ENCODE measurements around the gene EYS.

The EYS gene

DNA sequence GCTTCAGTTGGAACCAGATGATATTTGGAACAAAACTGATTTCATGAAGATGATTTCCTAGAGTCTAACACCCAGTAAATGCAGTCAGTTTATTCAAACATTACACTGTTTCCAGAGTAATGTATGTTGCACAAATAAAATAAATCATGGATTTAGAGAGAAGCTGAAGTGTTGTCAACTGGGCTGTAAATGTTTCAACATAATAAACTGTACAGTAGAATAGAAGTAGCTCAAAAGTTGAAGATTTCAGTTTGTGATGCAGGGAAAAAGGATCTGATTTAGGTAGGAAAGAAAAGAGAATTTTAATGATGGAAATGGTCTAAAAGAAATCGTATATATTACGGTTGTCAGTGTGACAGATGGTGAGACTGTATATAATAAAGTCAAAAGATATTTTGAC is 985.2 kb downstream of the EYS start:
- no peak for TF ChIP-seq CTCF (IDR thresholded peaks at IDR 0.05; ENCODE audit: insufficient read depth, low read depth, low read length, missing control alignments)

DNA sequence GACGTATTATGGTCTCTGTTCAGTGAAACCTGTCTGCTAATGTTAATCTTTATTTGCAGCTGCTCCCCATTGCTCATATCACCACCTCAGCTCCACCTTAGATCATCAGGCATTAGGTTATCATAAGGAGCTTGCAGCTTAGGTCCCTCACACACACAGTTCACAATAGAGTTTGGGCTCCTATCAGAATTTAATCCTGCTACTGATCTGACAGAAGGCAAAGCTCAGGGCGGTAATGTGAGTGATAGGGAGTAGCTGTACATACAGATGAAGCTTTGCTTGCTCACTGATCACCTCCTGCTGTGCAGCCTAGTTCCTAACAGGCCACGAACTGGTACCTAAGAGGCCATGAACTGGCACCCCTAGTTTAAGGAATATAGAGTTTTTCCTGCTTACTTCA is 989.7 kb downstream of the EYS start:
- DNase-seq (ENCODE audit: low read depth) = no peak
- H3K4me3 ChIP-seq (ENCODE audit: low read length) = no peak overlapping the region
- no peak for TF ChIP-seq CTCF (IDR thresholded peaks at IDR 0.05; ENCODE audit: insufficient read depth, low read depth, low read length, missing control alignments)

More for the DNA sequence above, 985.2 kb downstream of the EYS start:
- H3K4me3 ChIP-seq (ENCODE audit: low read length) = no peak overlapping the region
- DNase-seq (ENCODE audit: low read depth) = no peak

DNA sequence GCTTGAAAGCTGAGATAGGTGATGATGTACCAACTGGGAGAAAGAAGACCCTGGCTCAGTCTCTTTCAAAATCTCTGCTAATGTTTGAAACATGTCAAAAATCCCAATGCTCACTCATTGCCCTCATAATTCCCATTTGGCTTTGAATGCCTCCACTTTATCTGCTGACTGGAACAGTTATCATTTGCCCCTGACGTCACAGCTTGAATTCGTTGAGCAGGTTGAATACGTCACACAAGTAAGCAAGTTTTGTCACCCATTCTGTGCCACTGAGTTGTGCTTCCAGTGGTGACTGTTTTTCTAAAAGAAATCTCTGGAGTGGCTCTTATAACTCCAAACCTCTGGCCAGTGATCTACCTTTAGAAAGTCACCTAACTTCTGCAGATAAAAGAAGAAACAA is 991.4 kb downstream of the EYS start:
- no peak for DNase-seq (ENCODE audit: low read depth)
- TF ChIP-seq CTCF (IDR thresholded peaks at IDR 0.05; ENCODE audit: insufficient read depth, low read depth, low read length, missing control alignments) = no peak
- no peak overlapping the region for H3K4me3 ChIP-seq (ENCODE audit: low read length)

DNA sequence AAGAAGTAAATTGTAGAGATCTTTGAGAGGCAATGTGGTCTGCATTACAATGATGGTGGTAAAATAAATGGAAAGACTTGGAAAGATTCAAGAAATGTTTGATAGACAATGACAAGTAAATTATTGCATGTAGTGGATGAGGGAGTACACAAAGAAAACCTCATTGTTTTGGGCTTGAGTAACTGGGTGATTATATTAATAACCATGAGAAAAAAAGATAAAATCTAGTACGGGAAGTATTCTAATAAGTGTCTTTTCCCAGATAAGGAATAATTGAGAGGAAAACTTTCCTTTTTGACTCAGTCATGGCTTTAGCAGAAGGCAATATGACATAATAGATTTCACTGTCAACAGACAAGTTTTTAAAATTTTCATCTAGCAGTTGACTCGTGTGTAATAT is 993.0 kb downstream of the EYS start:
- no peak overlapping the region for H3K4me3 ChIP-seq (ENCODE audit: low read length)
- no peak for DNase-seq (ENCODE audit: low read depth)
- TF ChIP-seq CTCF (IDR thresholded peaks at IDR 0.05; ENCODE audit: insufficient read depth, low read depth, low read length, missing control alignments) = no peak

DNA sequence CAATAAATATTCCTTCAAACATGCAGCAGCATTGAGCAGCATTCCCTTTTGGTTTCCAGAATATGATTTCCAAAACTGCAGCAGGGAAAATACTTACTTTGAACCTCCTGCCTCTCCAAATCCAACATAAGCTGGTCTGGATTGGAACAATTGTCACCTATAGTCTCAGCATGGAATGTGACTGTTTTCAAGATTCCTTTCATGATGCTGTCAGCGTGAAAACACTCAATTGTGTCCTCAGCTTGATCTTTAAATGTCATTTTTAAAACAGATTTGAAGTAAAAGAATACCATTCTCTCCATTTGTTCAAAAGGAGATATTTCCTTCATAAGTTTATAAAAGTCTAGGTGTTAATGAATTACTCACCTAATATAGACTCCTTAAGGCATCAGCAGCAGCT is 993.9 kb downstream of the EYS start:
- no peak for TF ChIP-seq CTCF (IDR thresholded peaks at IDR 0.05; ENCODE audit: insufficient read depth, low read depth, low read length, missing control alignments)
- no peak overlapping the region for H3K4me3 ChIP-seq (ENCODE audit: low read length)
- no peak for DNase-seq (ENCODE audit: low read depth)

DNA sequence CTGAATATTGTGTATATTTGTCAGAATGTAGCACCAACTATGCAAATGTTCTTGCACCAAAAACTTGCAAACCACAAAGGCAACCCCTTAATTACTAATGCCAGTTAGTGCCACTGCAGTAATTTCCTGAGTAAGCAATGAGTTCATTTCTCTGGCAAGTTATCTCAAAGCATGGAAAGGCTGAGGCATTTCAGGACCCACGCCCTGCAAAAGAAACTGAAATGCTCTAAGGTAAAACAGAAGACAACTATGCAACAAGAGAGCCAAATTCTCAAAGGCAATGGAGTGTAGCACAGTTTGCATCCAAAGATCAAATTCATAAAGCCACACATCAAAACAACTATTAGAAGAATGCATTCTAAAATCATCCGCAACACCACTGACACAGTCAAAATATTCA is 994.4 kb downstream of the EYS start:
- no peak for DNase-seq (ENCODE audit: low read depth)
- TF ChIP-seq CTCF (IDR thresholded peaks at IDR 0.05; ENCODE audit: insufficient read depth, low read depth, low read length, missing control alignments) = no peak
- H3K4me3 ChIP-seq (ENCODE audit: low read length) = no peak overlapping the region

DNA sequence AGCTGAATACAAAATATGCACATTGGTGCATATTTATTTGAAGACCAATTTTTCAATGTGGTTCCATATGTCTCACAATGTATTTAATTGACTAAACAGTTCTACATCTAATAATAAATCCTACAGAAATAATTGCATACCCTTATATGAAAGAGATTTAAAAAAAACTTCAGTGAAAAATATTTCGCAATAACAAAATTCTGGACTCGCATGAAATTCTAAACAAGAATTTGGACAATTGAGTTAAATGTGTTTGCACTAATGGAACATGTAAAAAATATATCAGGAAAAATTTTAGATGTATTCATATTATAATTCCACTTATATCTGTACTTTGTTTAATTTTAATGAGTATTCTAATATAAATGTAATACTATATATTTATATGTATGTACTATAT is 1003.1 kb downstream of the EYS start:
- TF ChIP-seq CTCF (IDR thresholded peaks at IDR 0.05; ENCODE audit: insufficient read depth, low read depth, low read length, missing control alignments) = no peak
- DNase-seq (ENCODE audit: low read depth) = no peak
- no peak overlapping the region for H3K4me3 ChIP-seq (ENCODE audit: low read length)
